Dendritic cell treated with granulocyte-macrophage colony-stimulating factor and Interleukin-4, amounts not matched to agents 40 ng/mL and 50 ng/mL, for 4 days (primary cell): ENCODE results near the gene KCNIP2.

Source experiments
- H3K27ac Mint-ChIP-seq: one replicate; pipeline ENCODE4 v1.8.0; 2022; ENCODE audit warnings: mild to moderate bottlenecking, mixed read lengths
- H3K27me3 Mint-ChIP-seq: one replicate; pipeline ENCODE4 v1.8.0; 2022; ENCODE audit warnings: mild to moderate bottlenecking, mixed read lengths
- H3K36me3 Mint-ChIP-seq: one replicate; pipeline ENCODE4 v1.8.0; 2022; ENCODE audit warnings: low read depth, mixed read lengths
- H3K4me1 Mint-ChIP-seq: one replicate; pipeline ENCODE4 v1.8.0; 2022; ENCODE audit warnings: low read depth, mixed read lengths
- H3K4me3 Mint-ChIP-seq: one replicate; pipeline ENCODE4 v1.8.0; 2022; ENCODE audit warnings: mild to moderate bottlenecking, moderate library complexity, mixed read lengths
- H3K9me3 Mint-ChIP-seq: one replicate; pipeline ENCODE4 v1.8.0; 2022; ENCODE audit warnings: mixed read lengths
- intact Hi-C: fragments of 100-400 bp; cut with micrococcal nuclease; formaldehyde crosslinking; loops from one replicate; pipeline ENCODE4 v1.15.0; 2022

The KCNIP2 gene

DNA sequence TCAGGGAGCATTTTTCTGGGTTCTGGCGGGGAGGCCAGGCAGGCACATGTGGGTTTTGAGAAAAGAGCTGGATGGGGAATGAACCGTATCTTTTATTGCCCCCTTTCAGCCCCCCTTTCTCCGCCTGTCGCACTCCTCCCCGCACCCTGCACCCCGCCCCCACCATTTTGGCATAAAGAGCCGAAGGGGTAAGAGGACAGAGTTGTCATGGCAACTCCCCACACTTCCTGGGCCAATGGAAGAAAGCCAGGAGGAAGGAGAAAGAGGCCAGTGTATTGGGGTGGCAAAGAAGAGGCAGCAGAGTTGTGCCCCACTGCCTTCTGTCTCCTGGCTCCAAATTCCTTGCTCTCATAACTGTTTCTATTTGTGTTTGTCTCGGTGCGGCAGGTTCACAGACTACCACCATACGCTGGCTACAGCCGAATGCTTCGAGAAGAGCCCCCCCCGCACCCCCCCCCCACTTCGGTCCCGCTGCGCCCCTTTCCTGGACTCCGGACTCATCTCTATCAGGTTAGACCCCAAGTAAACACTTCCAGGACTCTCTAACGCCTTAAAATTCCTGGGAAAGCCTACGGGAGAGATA lies 3.4 kb downstream of the KCNIP2 start:
- Mint-ChIP-seq H3K4me3 (peak overlapping the region; percentile 69), H3K27me3 (peaks cover 32% of the 10 kb centered on the region), H3K27ac (no peak overlapping the region), H3K9me3 (no peaks in the 10 kb centered on the region), H3K36me3 (peaks cover 18% of the 10 kb centered on the region), H3K4me1 (peaks cover 62% of the 10 kb centered on the region)
- intact Hi-C loops: loop anchor here (2.0 to 5.0 kb wide), 2 partner anchors 172 to 233 kb away; no protein-coding TSS in a partner anchor

- Mint-ChIP-seq H3K36me3 (peaks cover 11% of the 10 kb centered on the region), H3K4me3 (peak overlapping the region; percentile 64), H3K27ac (peak overlapping the region; percentile 16), H3K27me3 (peaks cover 32% of the 10 kb centered on the region), H3K4me1 (peaks cover 68% of the 10 kb centered on the region), H3K9me3 (no peaks in the 10 kb centered on the region)
- intact Hi-C loops: loop anchor here (2.0 to 5.0 kb wide), 2 partner anchors 173 to 233 kb away; no protein-coding TSS in a partner anchor
Observed at GRCh38 chr10:101839416-101840063, 4.1 kb downstream of the KCNIP2 start.

DNA sequence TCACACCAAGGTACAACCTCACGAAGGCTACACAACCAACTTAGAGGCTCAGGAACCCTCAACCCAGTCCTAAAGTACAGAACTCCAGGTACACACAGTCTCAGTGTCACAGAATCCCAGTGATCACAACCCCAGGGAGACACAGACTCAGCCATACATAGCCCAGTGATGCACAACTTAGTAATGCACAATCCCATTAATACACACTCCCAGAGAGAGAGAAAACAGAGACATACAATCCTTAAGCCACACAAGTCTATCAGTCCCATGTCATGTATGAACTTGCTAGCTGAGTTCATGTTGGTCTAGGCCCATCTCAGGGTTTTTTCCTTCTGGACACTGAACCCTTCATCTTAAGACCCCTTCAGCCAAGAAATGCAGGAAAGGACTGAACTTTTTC lies 4.6 kb downstream of the KCNIP2 start:
- Mint-ChIP-seq H3K36me3 (peaks cover 6% of the 10 kb centered on the region), H3K4me3 (no peak overlapping the region), H3K27ac (no peak overlapping the region), H3K9me3 (no peaks in the 10 kb centered on the region), H3K4me1 (peaks cover 68% of the 10 kb centered on the region), H3K27me3 (peaks cover 28% of the 10 kb centered on the region)
- intact Hi-C loops: no loop called here

GRCh38 chr10:101838416-101838970 lies 5.1 kb downstream of the KCNIP2 start:
- intact Hi-C loops: no loop called here
- Mint-ChIP-seq H3K9me3 (no peaks in the 10 kb centered on the region), H3K27me3 (peaks cover 27% of the 10 kb centered on the region), H3K4me1 (peaks cover 69% of the 10 kb centered on the region), H3K36me3 (peaks cover 6% of the 10 kb centered on the region), H3K4me3 (no peak overlapping the region), H3K27ac (no peak overlapping the region)

GRCh38 chr10:101837748-101838147 lies 5.9 kb downstream of the KCNIP2 start:
- Mint-ChIP-seq H3K27ac (no peak overlapping the region), H3K27me3 (peaks cover 21% of the 10 kb centered on the region), H3K4me3 (no peak overlapping the region), H3K9me3 (no peaks in the 10 kb centered on the region), H3K36me3 (peaks cover under 1% of the 10 kb centered on the region), H3K4me1 (peaks cover 69% of the 10 kb centered on the region)
- intact Hi-C loops: loop anchor here (2.0 kb wide), 1 partner anchor 21 kb away; no protein-coding TSS in a partner anchor

DNA sequence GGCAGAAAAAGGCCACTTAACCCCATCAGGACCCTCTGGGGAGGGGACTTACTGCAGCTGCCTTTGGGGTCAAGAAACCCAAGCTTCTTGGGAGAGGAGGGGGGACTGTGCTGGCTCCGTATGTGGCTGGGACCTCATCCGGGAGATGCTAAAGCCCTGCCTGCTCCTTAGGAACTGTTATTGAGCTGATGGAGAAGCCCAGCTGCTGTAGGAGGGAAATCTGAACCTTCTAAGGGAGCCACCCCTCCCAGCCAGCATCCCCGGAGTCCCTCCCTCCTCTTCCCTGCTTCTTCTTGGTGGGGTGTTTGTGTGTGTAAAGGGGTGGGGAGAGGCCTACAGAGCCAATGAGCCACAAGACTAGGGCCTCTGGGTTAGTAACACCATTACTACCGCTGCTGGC lies 8.2 kb downstream of the KCNIP2 start:
- intact Hi-C loops: no loop called here
- no peaks in the 10 kb centered on the region for H3K36me3 Mint-ChIP-seq
- no peak overlapping the region for H3K4me3 Mint-ChIP-seq
- H3K27ac Mint-ChIP-seq: peak overlapping the region; percentile 56
- peaks cover 5% of the 10 kb centered on the region for H3K27me3 Mint-ChIP-seq
- H3K4me1 Mint-ChIP-seq: peaks cover 67% of the 10 kb centered on the region
- no peaks in the 10 kb centered on the region for H3K9me3 Mint-ChIP-seq

- Mint-ChIP-seq H3K27me3 (peaks cover 2% of the 10 kb centered on the region), H3K9me3 (no peaks in the 10 kb centered on the region), H3K36me3 (no peaks in the 10 kb centered on the region), H3K4me1 (peaks cover 66% of the 10 kb centered on the region), H3K4me3 (no peak overlapping the region), H3K27ac (peak overlapping the region; percentile 56)
- intact Hi-C loops: no loop called here
Observed at GRCh38 chr10:101834341-101834740, 9.3 kb downstream of the KCNIP2 start.

DNA sequence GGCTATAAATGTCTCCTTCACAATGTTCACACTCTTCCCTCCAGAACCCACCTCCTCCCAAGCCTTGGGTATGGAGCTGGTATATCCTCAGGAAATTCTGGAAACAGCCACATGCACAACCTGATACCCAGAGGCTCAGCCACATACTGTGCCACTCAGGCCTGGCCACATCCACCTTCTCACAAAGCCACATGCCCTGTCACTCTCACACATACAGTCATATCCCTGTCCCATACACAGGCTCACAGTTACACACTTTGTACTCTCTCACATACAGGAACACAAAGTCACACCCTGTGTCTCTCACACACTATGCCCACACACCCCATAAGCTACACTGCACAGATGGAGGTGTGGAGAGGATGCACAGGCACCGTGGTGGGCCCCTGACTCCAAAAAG lies 10.1 kb downstream of the KCNIP2 start:
- Mint-ChIP-seq H3K36me3 (peaks cover 5% of the 10 kb centered on the region), H3K27me3 (no peaks in the 10 kb centered on the region), H3K4me1 (peaks cover 66% of the 10 kb centered on the region), H3K27ac (peak overlapping the region; percentile 56), H3K4me3 (no peak overlapping the region), H3K9me3 (no peaks in the 10 kb centered on the region)
- intact Hi-C loops: no loop called here

GRCh38 chr10:101832325-101832771 lies 11.3 kb downstream of the KCNIP2 start:
- H3K27ac Mint-ChIP-seq: no peak overlapping the region
- peaks cover 67% of the 10 kb centered on the region for H3K4me1 Mint-ChIP-seq
- no peaks in the 10 kb centered on the region for H3K9me3 Mint-ChIP-seq
- H3K27me3 Mint-ChIP-seq: no peaks in the 10 kb centered on the region
- H3K4me3 Mint-ChIP-seq: no peak overlapping the region
- intact Hi-C loops: no loop called here
- H3K36me3 Mint-ChIP-seq: peaks cover 16% of the 10 kb centered on the region

- H3K27me3 Mint-ChIP-seq: no peaks in the 10 kb centered on the region
- intact Hi-C loops: no loop called here
- peaks cover 24% of the 10 kb centered on the region for H3K36me3 Mint-ChIP-seq
- no peaks in the 10 kb centered on the region for H3K9me3 Mint-ChIP-seq
- peak overlapping the region; percentile 75 for H3K4me3 Mint-ChIP-seq
- H3K4me1 Mint-ChIP-seq: peaks cover 67% of the 10 kb centered on the region
- H3K27ac Mint-ChIP-seq: peak overlapping the region; percentile 86
Observed at GRCh38 chr10:101831169-101831811, 12.3 kb downstream of the KCNIP2 start.

- Mint-ChIP-seq H3K4me3 (peak overlapping the region; percentile 75), H3K27me3 (no peaks in the 10 kb centered on the region), H3K4me1 (peaks cover 64% of the 10 kb centered on the region), H3K27ac (peak overlapping the region; percentile 86), H3K36me3 (peaks cover 31% of the 10 kb centered on the region), H3K9me3 (no peaks in the 10 kb centered on the region)
- intact Hi-C loops: no loop called here
Observed at GRCh38 chr10:101830322-101831168, 13.1 kb downstream of the KCNIP2 start.

- no peaks in the 10 kb centered on the region for H3K9me3 Mint-ChIP-seq
- H3K4me3 Mint-ChIP-seq: peak overlapping the region; percentile 75
- peaks cover 56% of the 10 kb centered on the region for H3K4me1 Mint-ChIP-seq
- no peaks in the 10 kb centered on the region for H3K27me3 Mint-ChIP-seq
- peak overlapping the region; percentile 86 for H3K27ac Mint-ChIP-seq
- H3K36me3 Mint-ChIP-seq: peaks cover 33% of the 10 kb centered on the region
- intact Hi-C loops: no loop called here
Observed at GRCh38 chr10:101829561-101830315, 13.9 kb downstream of the KCNIP2 start.
